RWPE1 (cell line): ENCODE measurements around the gene VIL1.

Source experiments
- CTCF ChIA-PET: fragments of 350-600 bp; sonication (Branson Sonifier 250); formaldehyde crosslinking; extraction: SDS; loops from one replicate; lab custom pipeline; 2021; lab: Yijun Ruan, JAX
- POLR2A ChIA-PET: fragments of 400-600 bp; formaldehyde crosslinking; extraction: SDS; loops from one replicate; lab custom pipeline; 2020; ENCODE audit warnings: antibody characterized with exemption; ENCODE audit not compliant: low non-redundant PET; lab: Yijun Ruan, JAX
- DNase-seq: peaks from one replicate; pipeline ENCODE4 v3.0.0; 2012; ENCODE audit warnings: low spot score
- H3K27ac ChIP-seq: fragments of 450-650 bp; 2 replicates; pipeline ENCODE4 v1.5.1; 2017
- CTCF ChIP-seq: fragments of 450-650 bp; conservative IDR thresholded peaks from 2 replicates; pipeline ENCODE4 v1.5.1; 2017; ENCODE audit warnings: low read depth, mild to moderate bottlenecking

The VIL1 gene

GRCh38 chr2:218407717-218408116, 11.2 kb upstream of the VIL1 start:
- H3K27ac ChIP-seq, result peak overlapping the region; percentile 99
- POLR2A ChIA-PET, result no interaction called here
- TF ChIP-seq CTCF, result no peak
- DNase-seq, result no peak
- CTCF ChIA-PET, result interaction anchor here (0.6 to 0.7 kb wide), 2 partner anchors 215 to 912 kb away, joined by 3 to 4 read pairs; no protein-coding TSS in a partner anchor

- no peak for TF ChIP-seq CTCF
- no peak for DNase-seq
- POLR2A ChIA-PET, result no interaction called here
- no peak overlapping the region for H3K27ac ChIP-seq
- CTCF ChIA-PET, result no interaction called here
Observed at GRCh38 chr2:218418321-218418716, 604 bp upstream of the VIL1 start.

GRCh38 chr2:218419630-218420216, 800 bp downstream of the VIL1 start:
- CTCF ChIA-PET, result no interaction called here
- POLR2A ChIA-PET, result interaction anchor here (0.6 kb wide), 1 partner anchor 11 kb away, joined by 5 read pairs; no protein-coding TSS in a partner anchor
- no peak overlapping the region for H3K27ac ChIP-seq
- no peak for TF ChIP-seq CTCF
- no peak for DNase-seq

DNA sequence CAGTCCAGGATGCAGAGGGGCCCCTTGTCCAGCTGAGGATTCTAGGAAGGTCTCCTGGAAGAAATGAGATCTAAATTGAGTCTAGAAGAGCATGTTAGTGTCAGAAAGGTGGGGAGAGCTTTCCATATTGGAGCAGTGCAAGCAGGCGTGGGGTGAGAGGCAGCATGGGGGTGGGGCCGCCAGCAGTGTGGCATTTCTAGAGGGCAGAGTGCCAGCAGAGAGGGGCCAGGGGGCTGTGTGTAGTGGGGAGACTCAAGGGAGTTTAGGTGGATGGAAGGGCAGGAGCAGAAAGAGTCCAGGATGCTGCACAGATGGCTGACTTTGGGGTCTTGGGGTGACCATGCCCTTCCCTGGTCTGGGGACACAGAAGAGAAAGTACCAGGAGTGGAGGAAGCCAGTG, 2.1 kb downstream of the VIL1 start:
- DNase-seq, result no peak
- ChIA-PET CTCF (no interaction called here), POLR2A (no interaction called here)
- no peak overlapping the region for H3K27ac ChIP-seq
- no peak for TF ChIP-seq CTCF

DNA sequence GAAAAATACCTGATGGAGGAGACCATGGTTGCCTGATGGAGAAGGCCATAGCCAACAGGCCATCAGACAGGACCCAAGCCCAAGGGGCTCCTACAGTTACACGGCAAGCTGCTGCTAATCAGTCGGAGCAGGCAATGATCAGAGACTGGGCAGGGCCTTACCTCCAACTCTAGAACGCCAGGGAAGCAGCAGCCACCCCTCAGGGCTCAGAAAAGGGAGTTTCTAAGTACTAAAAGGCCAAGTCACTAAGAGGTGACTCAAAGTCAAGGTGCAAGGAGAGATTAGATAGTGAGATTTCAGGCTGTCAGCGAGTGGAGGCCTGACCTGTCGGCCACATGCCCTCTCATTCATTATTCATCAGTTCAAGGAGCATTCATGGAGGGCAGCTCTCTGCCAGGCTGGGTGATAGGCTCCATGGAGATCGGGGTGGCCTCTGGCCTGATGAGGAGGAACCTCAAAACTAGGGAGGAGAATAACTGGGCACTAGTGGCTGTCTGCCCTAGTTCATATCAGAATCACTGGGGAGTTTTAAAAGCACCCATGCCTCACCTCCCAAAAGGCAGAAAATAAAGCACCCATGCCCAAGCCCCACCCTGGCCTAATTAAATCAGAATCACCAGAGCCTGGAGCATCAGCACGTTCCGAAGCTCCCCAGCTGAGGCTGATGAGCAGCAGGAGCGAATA, 3.6 kb downstream of the VIL1 start:
- no peak for TF ChIP-seq CTCF
- POLR2A ChIA-PET, result no interaction called here
- H3K27ac ChIP-seq, result no peak overlapping the region
- DNase-seq, result no peak
- CTCF ChIA-PET, result interaction anchor here (0.6 kb wide), 1 partner anchor 44 kb away, joined by 3 read pairs; no protein-coding TSS in a partner anchor

DNA sequence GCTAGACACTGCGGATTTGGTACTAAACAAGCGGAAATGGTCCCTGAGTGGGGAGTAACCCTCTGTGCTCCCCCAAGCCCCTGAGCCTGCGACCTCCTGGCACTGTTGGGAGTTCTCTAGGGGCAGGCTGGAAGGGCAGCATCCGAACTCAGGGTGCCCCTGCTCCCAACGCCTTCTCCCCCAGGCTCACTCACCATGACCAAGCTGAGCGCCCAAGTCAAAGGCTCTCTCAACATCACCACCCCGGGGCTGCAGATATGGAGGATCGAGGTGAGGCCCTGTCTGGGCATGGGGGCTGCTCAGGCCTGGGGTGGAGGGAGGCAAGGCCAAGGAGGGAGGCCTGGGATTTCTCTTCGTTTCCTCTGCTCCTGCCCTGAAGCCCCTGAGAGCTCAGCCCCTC, 4.7 kb downstream of the VIL1 start:
- ChIA-PET CTCF (interaction anchor here (0.6 kb wide), 1 partner anchor 43 kb away, joined by 3 read pairs; no protein-coding TSS in a partner anchor), POLR2A (no interaction called here)
- no peak for TF ChIP-seq CTCF
- no peak overlapping the region for H3K27ac ChIP-seq
- DNase-seq, result no peak
